ENCODE measurements around the gene TARS1.

DNA sequence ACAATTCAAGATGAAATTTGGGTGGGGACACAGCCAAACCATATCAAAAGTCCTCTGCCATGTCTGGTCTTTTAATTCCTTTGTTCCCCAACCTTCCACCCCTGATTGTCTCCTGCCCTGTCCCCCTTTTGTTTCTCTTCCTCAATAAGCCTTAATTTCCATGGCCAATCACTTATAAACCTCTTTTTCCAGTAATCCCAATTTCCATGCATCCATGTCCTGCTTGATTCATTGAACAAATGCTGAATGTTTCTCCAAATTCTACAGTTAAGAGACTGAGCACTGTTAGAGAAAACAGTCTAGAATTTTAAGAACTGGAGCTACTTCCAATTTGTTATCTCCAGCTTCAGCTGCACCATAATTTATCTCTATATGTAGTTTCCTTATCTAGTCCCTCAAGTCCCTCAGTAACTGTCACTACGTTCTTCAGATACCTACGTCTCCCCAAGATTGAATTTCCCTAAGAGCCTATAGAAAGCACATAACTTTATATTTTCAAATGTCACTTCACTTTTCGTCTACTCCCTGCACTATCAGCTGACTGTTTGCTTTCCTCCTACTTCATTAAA, 34.2 kb downstream of the TARS1 start:
- TF ChIP-seq, protein P1, sequence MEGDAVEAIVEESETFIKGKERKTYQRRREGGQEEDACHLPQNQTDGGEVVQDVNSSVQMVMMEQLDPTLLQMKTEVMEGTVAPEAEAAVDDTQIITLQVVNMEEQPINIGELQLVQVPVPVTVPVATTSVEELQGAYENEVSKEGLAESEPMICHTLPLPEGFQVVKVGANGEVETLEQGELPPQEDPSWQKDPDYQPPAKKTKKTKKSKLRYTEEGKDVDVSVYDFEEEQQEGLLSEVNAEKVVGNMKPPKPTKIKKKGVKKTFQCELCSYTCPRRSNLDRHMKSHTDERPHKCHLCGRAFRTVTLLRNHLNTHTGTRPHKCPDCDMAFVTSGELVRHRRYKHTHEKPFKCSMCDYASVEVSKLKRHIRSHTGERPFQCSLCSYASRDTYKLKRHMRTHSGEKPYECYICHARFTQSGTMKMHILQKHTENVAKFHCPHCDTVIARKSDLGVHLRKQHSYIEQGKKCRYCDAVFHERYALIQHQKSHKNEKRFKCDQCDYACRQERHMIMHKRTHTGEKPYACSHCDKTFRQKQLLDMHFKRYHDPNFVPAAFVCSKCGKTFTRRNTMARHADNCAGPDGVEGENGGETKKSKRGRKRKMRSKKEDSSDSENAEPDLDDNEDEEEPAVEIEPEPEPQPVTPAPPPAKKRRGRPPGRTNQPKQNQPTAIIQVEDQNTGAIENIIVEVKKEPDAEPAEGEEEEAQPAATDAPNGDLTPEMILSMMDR (IDR thresholded peaks at IDR 0.05): no peak
- TF ChIP-seq EP300 (IDR thresholded peaks at IDR 0.05) (no peak), POLR2A (IDR thresholded peaks at IDR 0.05) (no peak)

All from ovary (tissue), 3 donors.